Psoas muscle (tissue), 8 donors: ENCODE data around the gene ZIC1. TPM values are rescaled to one million over a fixed set of nuclear protein-coding genes. Genes with fewer than 3 reads are reported as not detected.

Experiments used
- ATAC-seq, 4 donors: fragments of 200-7000 bp; cut with Tn5 transposase; one replicate each; pipeline ENCODE4 v1.9.1; 2020; ENCODE audit warnings: moderate library complexity in 3 of 4, mild to moderate bottlenecking in 2 of 4
- DNase-seq, 2 donors: peaks; one replicate each; pipeline ENCODE4 v3.0.0-alpha.2; 2020
- H3K27ac ChIP-seq: fragments of 200-600 bp; one replicate; pipeline ENCODE4 v1.8.0; 2022
- H3K27me3 ChIP-seq, 3 donors: fragments of 200-600 bp in 1 of 3; one replicate each; pipeline versions ENCODE4 v1.6.1 to v1.8.0; 2013 to 2022; ENCODE audit warnings: low read length in 2 of 3, mild to moderate bottlenecking in 2 of 3, moderate library complexity in 1 of 3; ENCODE audit not compliant: insufficient read depth in 3 of 3
- H3K36me3 ChIP-seq, 2 donors: fragments of 200-600 bp in 1 of 2; one replicate each; pipeline versions ENCODE4 v1.6.1 to v1.8.0; 2013 to 2022; ENCODE audit warnings: low read depth in 1 of 2, mild to moderate bottlenecking in 1 of 2, moderate library complexity in 1 of 2; ENCODE audit not compliant: insufficient read depth in 1 of 2
- H3K4me1 ChIP-seq: fragments of 200-600 bp; one replicate; pipeline ENCODE4 v1.8.0; 2022
- H3K4me3 ChIP-seq: fragments of 200-600 bp; one replicate; pipeline ENCODE4 v1.8.0; 2022; ENCODE audit warnings: mild to moderate bottlenecking
- H3K9me3 ChIP-seq: fragments of 200-600 bp; one replicate; pipeline ENCODE4 v1.8.0; 2022
- WGBS, 3 donors: extraction: QIAGEN DNeasy Blood & Tissue Kit; methylation state at CpG; one replicate each; pipeline versions ENCODE4 v1.1.6 to v1.1.7; 2013; 5-methylcytosine and 5-hydroxymethylcytosine counted together
- intact Hi-C, 2 donors: fragments of 100-400 bp; cut with DNase I; formaldehyde crosslinking; loops; one replicate each; pipeline versions ENCODE4 v1.11.0 to v1.14.2; 2022
- polyA plus RNA-seq, 3 donors: library from polyadenylated mRNA; stranded (reverse); fragments of 200-250 nt; gene quantifications; one replicate each; pipeline ENCODE4 v1.2.3, GENCODE V29; 2013
- total RNA-seq, 4 donors: library from RNA; stranded (reverse); fragmentation: NEBNext Ultra II Directional in 2 of 4; extraction: Animal tissue kit (Norgen Biotek cat#: 25700) in 2 of 4; gene quantifications; one replicate each; pipeline versions ENCODE4 v1.2.1 to v1.2.4, GENCODE V29; 2021 to 2023
- TF ChIP-seq, protein P1 (sequence below): fragments of 200-600 bp; IDR thresholded peaks from one replicate; pipeline ENCODE4 v1.8.0; 2022; ENCODE audit warnings: antibody characterized with exemption
- donor health status: healthy with polysubstance abuse.
- donor health status: DM: no; HTN: no; CAD: no; lungs with moderate emphysema.
- donor health status: Bipolar disorder and iron deficiency.
- donor health status: healthy.
- donor health status: DM: yes; HTN: yes; CAD: no.
- donor health status: DM: no; HTN: no; CAD: no.
- donor health status: DM: no; HTN: no; CAD: no.
- donor health status: DM: yes; HTN: yes; CAD: no.

The ZIC1 gene
- total and polyA plus RNA-seq, 7 donors, result 2.3 to 10.2 (median 4.5) TPM

DNA sequence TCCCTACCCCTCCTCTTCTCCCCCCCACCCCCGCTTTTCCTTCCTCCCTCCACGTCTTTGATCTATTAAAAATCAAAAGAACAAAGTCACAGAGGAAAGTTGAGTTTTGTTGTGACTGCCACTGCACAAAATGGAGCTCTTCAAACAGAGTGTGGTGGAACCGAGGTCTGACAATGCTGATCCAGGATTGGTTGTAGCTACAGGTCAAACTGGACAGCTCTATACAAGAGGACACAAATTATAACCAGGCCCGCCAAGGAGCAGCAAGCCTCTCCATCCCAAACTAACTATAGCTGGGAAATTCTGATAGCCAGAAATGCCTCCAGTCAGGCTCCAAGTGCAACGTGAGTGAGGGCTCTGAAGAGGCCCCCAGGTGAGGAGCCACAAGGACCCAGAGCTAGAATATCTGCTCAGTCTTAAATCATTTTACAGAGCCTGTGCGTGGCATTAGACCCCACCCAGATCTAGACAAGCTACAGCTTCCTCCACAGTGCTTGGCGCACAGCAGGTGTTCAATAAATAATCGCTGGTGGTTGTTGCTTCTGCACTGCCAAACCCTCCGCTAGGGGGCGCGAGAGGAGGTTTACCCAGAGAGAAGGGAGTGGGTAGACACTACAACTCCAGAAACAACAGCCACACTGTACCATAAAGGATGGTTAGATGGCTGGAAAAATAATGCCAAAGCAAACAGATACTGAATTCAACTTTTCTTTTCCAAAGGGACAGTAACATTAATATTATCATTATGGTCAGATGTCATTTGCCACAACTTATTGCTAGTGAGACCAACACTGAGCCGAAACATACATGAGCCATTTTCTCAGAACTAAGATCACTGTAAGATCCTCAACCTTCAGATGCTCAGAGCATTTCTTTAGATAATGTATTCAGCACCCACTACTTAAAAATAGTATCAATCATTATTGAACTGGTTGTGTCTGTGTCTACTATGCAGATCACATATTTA, 47.4 kb upstream of the ZIC1 start:
- Histone ChIP-seq H3K4me1 (no peaks in the 10 kb centered on the region), H3K27ac (no peak overlapping the region), H3K27me3 (peaks cover 11 to 67% (median 28%) of the 10 kb centered on the region in 3 donors), H3K9me3 (no peaks in the 10 kb centered on the region), H3K4me3 (no peak overlapping the region), H3K36me3 (no peaks in the 10 kb centered on the region)
- intact Hi-C loops, result loop anchor here in 1 of 2 donors (10.0 kb wide), 1 partner anchor 253 kb away; no protein-coding TSS in a partner anchor
- peak; percentile 34 to 70 for DNase-seq
- peak in 2 of 4 donors; percentile 49 to 73 for ATAC-seq
- WGBS, 3 donors, result 26 to 40% (median 31%) methylated on average over 12 of the region's 12 CpGs
- TF ChIP-seq, protein P1, sequence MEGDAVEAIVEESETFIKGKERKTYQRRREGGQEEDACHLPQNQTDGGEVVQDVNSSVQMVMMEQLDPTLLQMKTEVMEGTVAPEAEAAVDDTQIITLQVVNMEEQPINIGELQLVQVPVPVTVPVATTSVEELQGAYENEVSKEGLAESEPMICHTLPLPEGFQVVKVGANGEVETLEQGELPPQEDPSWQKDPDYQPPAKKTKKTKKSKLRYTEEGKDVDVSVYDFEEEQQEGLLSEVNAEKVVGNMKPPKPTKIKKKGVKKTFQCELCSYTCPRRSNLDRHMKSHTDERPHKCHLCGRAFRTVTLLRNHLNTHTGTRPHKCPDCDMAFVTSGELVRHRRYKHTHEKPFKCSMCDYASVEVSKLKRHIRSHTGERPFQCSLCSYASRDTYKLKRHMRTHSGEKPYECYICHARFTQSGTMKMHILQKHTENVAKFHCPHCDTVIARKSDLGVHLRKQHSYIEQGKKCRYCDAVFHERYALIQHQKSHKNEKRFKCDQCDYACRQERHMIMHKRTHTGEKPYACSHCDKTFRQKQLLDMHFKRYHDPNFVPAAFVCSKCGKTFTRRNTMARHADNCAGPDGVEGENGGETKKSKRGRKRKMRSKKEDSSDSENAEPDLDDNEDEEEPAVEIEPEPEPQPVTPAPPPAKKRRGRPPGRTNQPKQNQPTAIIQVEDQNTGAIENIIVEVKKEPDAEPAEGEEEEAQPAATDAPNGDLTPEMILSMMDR, result peak; percentile 61

DNA sequence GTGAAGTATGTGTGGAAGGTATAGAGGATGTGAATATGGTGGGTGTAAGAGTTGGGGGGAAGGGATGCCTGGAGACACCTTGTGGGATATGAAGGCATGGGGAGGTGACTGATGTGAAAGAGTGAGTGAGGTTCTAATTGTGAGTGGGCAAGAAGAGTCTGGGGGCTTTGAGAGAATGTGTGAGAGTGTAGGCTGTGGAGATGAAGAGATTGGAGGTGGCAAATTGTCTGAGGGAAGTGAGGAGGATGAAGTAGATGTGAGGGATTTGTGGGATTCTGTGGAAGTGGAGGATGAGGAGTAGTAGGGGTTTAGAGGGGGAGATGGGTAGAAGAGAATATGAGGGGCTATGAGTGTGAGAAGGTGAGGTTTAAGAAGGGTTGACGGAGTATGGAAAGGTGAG, 44.4 kb upstream of the ZIC1 start:
- Histone ChIP-seq H3K4me1 (no peaks in the 10 kb centered on the region), H3K36me3 (no peaks in the 10 kb centered on the region), H3K27me3 (peaks cover 8 to 66% (median 19%) of the 10 kb centered on the region in 3 donors), H3K9me3 (no peaks in the 10 kb centered on the region), H3K27ac (no peak overlapping the region), H3K4me3 (no peak overlapping the region)
- TF ChIP-seq, protein P1, result no peak
- intact Hi-C loops, result loop anchor here in 1 of 2 donors (10.0 kb wide), 1 partner anchor 250 kb away; no protein-coding TSS in a partner anchor
- WGBS, 3 donors, result 56 to 86% (median 76%) methylated on average over 1 of the region's 1 CpG
- DNase-seq, result no peak
- ATAC-seq, result no peak

DNA sequence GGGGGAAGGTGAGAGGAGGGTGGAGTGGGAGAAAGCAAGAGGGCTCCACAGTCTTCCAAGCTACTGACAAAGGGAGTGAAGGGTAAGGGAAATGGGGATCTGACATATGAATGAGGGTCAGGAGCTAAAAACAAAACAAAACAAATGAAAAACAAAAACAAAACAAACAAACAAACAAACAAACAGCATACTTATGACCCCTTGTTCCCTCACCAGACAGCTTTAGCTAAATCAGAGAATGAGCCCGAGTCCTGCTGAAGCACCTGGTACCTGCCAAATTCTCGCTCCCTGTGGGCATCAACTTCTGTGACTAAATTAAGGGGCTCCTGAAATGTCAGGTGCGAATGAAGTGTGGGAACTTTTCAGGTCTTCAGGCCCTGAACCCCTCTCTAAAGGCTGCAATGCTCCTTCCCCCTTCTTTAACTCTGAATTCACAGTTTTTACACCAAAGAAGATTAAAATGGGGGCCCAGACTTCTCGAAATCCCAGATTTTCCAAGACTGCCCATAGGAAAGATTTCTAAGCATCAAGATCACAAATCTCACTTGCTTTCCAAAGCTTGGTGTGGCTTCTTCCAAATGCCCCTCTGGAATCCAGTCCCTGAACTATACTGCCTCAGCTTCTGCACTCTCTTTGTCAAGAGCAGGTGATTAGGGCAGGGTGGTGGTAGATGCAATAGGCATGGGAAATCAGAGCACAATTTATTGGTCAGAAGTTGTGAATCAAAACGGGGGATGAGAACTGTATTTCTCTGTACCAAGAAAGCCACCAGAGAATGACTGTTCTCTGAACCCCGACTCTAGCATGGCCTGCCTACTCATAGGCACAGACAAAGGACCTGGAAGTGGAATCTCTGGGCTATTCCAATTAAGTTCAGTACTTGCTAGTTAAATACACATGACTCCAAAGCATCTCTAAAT, 43.7 kb upstream of the ZIC1 start:
- intact Hi-C loops, result loop anchor here in 1 of 2 donors (10.0 kb wide), 1 partner anchor 249 kb away; no protein-coding TSS in a partner anchor
- Histone ChIP-seq H3K27me3 (peaks cover 5 to 66% (median 21%) of the 10 kb centered on the region in 3 donors), H3K4me3 (no peak overlapping the region), H3K4me1 (no peaks in the 10 kb centered on the region), H3K27ac (no peak overlapping the region), H3K36me3 (no peaks in the 10 kb centered on the region), H3K9me3 (no peaks in the 10 kb centered on the region)
- TF ChIP-seq, protein P1, result no peak
- 73 to 88% (median 85%) methylated on average over 6 of the region's 6 CpGs for WGBS, 3 donors
- ATAC-seq (no peak), DNase-seq (no peak)

DNA sequence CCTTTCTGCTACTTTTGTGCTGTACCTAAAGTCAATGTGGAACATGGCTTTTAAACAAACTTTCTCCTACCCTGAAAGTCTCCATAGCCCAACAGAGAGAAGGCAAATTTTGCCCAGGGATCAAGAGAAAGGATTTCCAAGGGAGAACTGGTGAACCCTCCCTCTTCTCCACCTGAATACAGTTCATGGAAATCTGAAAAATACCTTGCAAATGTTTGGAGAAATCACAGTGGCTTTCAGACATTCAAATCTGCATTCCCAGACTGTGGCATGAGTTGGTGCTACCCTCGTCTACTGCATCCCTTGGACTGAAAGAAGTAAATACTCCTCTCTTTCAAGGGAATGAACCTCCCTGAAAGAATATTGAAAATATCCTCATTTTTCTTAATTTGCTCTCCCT, 41.5 kb upstream of the ZIC1 start:
- intact Hi-C loops, result loop anchor here in 1 of 2 donors (10.0 kb wide), 1 partner anchor 247 kb away; no protein-coding TSS in a partner anchor
- H3K27me3 ChIP-seq, result peaks cover 3 to 81% (median 20%) of the 10 kb centered on the region in 3 donors
- WGBS, 3 donors, result 60 to 71% (median 62%) methylated on average over 1 of the region's 1 CpG

More for the DNA sequence above, 41.5 kb upstream of the ZIC1 start:
- Histone ChIP-seq H3K9me3 (no peaks in the 10 kb centered on the region), H3K4me3 (no peak overlapping the region), H3K4me1 (no peaks in the 10 kb centered on the region), H3K36me3 (no peaks in the 10 kb centered on the region), H3K27ac (no peak overlapping the region)
- ATAC-seq (no peak), DNase-seq (no peak)
- TF ChIP-seq, protein P1, result no peak
